Measurements from ENCODE around the gene GRM8. TPM values are rescaled to one million over a fixed set of nuclear protein-coding genes. Genes with fewer than 3 reads are reported as not detected.

Gene GRM8
- total RNA-seq, 1 donor from 2014 or later: not detected

DNA sequence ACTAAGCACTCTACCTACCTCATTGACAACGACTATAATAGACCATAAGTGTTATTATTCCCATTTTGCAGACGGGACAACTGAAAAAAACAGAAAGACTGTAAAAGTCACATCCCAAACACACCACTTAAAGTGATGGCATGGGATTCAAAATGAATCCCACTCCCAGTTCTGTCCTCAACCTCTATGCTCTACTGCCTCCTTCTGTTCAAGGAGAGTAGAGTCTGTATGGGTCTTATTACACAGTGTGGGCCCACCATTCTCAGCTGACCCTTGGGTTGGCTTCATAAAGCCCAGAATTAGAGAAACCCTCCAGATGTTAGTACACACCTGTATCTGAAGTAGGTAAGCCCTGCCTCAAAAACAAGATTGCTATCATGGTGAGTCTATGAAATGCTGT, 102.2 kb downstream of the GRM8 start:
- intact Hi-C loops (cut with DNase I): no loop called here
- ATAC-seq: no peak
- no peak overlapping the region for H3K4me3 ChIP-seq

DNA sequence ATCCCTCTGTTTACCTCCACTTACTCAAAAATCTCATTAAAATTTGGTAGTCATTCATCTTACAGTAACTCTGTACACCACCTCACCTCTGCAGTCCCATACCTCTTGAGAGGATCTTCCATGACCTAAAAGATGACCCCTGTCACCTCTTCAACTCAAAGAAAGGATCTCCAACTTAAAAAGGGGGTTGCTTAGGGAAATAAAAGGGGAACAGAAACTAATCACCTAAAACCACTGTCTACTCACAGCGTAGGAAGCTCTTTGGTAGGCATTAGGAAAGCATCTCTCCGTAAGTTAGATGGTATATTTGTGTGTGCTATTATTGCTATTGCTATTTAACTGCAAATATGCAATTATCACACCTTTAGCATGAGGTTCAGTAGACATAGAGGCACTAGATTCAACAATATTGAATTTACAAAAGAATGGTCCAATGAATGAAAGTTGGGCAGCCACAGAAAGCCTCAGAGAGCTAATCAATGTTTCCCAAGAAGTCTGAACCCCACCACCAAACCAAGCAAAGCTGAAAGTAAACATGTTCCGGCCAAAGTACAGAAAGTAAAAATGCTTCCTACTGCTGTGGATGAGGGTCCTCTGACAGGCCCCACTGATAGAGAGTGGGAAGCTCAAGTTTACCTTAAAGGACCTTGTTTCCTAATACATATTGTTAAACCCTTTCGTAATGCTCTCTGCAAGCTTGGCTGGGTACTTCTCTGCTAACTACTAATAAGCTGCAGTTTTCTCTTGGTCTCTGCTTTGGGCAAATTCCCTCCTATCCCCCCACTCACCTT, 105.8 kb downstream of the GRM8 start:
- H3K27ac ChIP-seq: no peak overlapping the region
- no peaks in the 10 kb centered on the region for H3K27me3 ChIP-seq
- TF ChIP-seq, protein P1, sequence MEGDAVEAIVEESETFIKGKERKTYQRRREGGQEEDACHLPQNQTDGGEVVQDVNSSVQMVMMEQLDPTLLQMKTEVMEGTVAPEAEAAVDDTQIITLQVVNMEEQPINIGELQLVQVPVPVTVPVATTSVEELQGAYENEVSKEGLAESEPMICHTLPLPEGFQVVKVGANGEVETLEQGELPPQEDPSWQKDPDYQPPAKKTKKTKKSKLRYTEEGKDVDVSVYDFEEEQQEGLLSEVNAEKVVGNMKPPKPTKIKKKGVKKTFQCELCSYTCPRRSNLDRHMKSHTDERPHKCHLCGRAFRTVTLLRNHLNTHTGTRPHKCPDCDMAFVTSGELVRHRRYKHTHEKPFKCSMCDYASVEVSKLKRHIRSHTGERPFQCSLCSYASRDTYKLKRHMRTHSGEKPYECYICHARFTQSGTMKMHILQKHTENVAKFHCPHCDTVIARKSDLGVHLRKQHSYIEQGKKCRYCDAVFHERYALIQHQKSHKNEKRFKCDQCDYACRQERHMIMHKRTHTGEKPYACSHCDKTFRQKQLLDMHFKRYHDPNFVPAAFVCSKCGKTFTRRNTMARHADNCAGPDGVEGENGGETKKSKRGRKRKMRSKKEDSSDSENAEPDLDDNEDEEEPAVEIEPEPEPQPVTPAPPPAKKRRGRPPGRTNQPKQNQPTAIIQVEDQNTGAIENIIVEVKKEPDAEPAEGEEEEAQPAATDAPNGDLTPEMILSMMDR (IDR thresholded peaks at IDR 0.05): no peak
- DNase-seq (no peak), ATAC-seq (no peak)
- H3K36me3 ChIP-seq: no peaks in the 10 kb centered on the region
- no peaks in the 10 kb centered on the region for H3K9me3 ChIP-seq
- intact Hi-C loops (cut with DNase I): no loop called here
- no peaks in the 10 kb centered on the region for H3K4me1 ChIP-seq
- no peak overlapping the region for H3K4me3 ChIP-seq

More for the DNA sequence above, 102.2 kb downstream of the GRM8 start:
- Histone ChIP-seq H3K36me3 (no peaks in the 10 kb centered on the region), H3K9me3 (no peaks in the 10 kb centered on the region), H3K27me3 (no peaks in the 10 kb centered on the region), H3K27ac (no peak overlapping the region), H3K4me1 (no peaks in the 10 kb centered on the region)
- TF ChIP-seq, protein P1 (IDR thresholded peaks at IDR 0.05): no peak
- no peak for DNase-seq

DNA sequence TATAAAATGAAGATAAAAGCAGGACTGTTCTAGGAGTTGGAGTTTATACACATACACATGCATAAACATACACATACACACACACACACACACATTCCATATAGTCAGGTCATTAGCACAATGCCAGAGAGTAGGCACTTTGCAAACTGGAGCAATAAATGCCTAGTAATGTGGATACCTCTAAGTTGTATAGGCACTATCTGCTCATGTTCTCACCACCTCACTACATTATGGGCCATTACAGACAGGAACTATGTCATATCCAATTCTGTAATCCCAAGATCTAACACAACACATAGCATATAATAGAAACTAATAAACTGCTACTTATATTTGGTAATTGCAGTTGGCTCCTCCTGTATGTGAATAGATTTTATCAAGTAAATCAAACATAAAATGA, 115.6 kb downstream of the GRM8 start:
- H3K4me1 ChIP-seq: no peaks in the 10 kb centered on the region
- no peak overlapping the region for H3K27ac ChIP-seq
- H3K4me3 ChIP-seq: no peak overlapping the region
- TF ChIP-seq, protein P1 (IDR thresholded peaks at IDR 0.05): no peak
- DNase-seq (no peak), ATAC-seq (no peak)
- intact Hi-C loops (cut with DNase I): no loop called here
- no peaks in the 10 kb centered on the region for H3K36me3 ChIP-seq
- no peaks in the 10 kb centered on the region for H3K27me3 ChIP-seq
- H3K9me3 ChIP-seq: no peaks in the 10 kb centered on the region

DNA sequence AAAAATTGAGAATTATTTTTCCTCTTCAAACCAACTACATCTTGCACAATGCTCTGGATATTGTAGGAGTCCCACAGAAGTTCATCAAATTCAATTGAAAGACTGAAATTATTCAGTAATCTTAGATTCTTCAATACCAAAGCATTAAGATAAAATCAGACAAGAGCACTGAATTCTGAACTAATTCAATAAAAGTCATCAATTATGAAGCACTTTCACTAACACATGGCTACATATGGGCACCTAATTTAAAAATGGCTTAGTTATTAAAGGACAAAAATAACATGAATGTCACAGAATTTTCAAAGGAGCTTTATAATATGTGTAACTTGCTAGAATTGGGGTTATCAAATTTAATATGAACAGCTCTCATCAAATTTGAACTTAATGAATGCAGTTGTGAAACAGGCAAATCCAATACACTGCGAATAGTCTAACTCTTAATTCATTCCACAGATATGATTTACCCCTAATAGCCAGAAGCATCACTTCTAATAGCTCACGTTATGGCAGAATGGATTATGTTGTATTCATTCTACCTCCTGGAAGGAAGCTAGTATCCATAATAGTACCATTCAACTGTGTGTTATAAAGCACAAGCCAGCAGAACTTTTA, 116.8 kb downstream of the GRM8 start:
- DNase-seq: no peak
- Histone ChIP-seq H3K4me3 (no peak overlapping the region), H3K4me1 (no peaks in the 10 kb centered on the region), H3K27ac (no peak overlapping the region), H3K36me3 (no peaks in the 10 kb centered on the region), H3K9me3 (no peaks in the 10 kb centered on the region), H3K27me3 (no peaks in the 10 kb centered on the region)
- TF ChIP-seq, protein P1 (IDR thresholded peaks at IDR 0.05): no peak
- ATAC-seq: no peak
- intact Hi-C loops (cut with DNase I): no loop called here

DNA sequence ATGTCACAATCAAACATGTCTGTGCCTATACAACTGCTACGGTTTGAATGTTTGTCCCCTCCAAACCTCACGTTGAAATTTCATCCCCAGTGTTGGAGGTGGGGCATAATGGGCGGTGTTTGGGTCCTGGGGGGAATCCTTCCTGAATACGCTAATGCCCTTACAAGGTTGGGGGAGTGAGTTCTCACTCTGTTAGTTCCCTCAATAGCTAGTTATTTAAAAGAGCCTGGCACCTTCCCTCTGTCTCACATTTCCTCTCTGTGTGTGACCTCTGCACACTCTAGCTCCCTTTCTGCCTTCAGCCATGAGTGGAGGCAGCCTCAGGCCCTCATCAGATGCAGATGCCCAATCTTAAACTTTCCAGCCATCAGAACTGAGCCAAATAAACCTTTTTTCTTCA, 129.5 kb downstream of the GRM8 start:
- intact Hi-C loops (cut with DNase I): no loop called here
- H3K36me3 ChIP-seq: no peaks in the 10 kb centered on the region
- no peaks in the 10 kb centered on the region for H3K27me3 ChIP-seq
- DNase-seq (no peak), ATAC-seq (no peak)
- TF ChIP-seq, protein P1 (IDR thresholded peaks at IDR 0.05): no peak
- H3K9me3 ChIP-seq: no peaks in the 10 kb centered on the region
- no peak overlapping the region for H3K27ac ChIP-seq
- no peaks in the 10 kb centered on the region for H3K4me1 ChIP-seq
- H3K4me3 ChIP-seq: no peak overlapping the region

Data from upper lobe of right lung (tissue), 1 donor.